Measurements from ENCODE around the gene PLPPR1.

Gene PLPPR1

DNA sequence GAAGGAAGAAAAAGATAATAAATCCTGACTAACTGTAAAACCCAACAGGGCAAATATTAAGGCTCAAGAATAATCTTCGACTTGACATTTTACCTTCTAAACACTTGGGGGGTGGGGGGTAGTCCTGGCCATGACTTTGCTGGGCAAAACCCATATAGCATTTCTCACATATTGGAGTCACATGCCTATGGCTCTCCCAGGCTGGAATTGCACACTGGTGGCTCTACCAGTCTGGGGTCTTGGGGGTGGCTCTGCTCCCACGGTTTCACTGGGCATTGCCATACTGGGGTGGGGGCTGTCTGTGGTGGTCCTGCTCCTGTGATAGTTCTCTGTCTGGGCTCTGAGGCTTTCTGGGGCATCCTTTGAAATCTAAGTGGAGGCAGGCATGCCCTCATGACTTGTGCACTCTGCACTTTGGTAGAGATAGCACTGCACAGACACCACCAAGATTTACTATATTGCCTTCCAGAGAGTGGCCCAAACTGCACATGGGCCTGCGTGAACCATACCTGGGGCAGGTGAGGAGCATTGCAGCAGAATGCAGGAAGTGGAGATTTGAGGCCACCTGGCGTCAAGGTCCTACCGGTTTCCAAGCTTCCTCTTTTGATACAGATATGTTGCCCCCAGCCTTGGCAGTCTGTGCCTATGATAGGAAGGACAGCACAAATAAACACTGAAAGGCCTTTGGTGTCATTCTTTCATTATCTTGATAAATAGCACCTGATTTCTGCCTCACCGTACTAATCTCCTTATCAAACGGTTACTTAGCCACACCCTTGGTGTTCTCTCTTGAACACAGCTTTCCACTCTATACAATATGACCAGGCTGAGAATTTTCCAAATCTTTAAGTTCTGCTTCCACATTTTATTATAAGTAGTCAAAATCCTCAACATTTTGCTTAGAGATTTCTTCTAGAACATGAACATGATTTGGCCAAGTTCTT, 326.5 kb downstream of the PLPPR1 start:
- no peak for DNase-seq

- no peak for DNase-seq
Measured at GRCh38 chr9:101356619-101357018, 328.1 kb downstream of the PLPPR1 start.

DNA sequence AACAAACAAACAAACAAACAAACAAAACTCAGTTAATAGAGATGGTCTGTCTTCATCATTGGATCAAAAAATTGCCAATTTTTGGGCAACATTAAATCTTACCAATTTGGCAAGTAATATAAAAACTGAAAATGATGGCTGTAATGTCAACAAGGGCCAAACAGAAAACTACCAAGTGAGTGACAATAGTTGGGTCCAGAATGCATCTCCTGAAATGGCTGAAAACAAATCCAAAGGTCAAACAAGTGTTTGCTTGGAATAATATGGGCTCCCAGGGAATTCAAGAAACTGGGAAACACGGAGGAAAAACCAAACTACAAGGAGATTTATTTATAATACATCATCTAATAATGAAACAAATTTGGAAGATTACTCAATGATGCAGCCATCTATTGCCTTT, 331.2 kb downstream of the PLPPR1 start:
- DNase-seq = no peak

DNA sequence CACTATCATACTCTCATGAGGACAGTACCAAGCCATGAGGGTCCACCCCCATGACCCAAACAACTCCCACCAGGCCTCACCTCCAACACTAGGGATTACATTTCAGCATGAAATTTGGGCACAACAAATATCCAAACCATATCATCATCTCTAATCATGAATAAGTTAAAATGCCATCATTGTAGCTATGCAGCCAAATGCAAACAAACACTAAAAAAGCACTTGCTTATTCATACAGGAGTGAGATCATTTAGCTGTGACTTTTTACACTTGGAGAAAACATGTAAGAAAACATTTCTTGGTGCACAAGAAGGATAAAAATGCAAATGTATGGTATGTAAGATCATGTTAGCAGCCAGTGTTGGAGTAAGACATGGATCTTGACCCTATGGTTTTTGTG, 332.1 kb downstream of the PLPPR1 start:
- no peak for DNase-seq

- no peak for DNase-seq
Measured at GRCh38 chr9:101362450-101362849, 333.9 kb downstream of the PLPPR1 start.

DNA sequence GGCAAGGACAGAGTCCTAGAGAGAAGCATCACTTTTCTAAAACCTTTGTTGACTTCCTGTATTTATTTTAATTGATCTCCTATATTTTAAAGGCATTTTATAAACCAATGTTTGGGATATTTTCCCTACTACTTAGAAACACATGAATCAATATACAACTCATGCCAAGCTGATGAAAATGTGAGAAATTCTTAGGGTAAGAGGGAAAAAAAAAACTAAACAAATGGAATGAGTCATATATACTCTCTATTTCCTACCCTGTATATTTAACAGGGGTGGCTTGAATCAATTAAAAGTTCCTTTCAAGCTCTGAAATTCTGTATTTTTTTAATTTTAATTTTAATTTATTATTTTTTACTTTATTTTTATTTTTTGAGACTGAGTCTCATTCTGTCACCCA, 336.7 kb downstream of the PLPPR1 start:
- no peak for DNase-seq

- no peak for DNase-seq
Measured at GRCh38 chr9:101366038-101366756, 337.7 kb downstream of the PLPPR1 start.

- DNase-seq = no peak
Measured at GRCh38 chr9:101367323-101367722, 338.8 kb downstream of the PLPPR1 start.

GRCh38 chr9:101369286-101369685, 340.8 kb downstream of the PLPPR1 start:
- no peak for DNase-seq

DNA sequence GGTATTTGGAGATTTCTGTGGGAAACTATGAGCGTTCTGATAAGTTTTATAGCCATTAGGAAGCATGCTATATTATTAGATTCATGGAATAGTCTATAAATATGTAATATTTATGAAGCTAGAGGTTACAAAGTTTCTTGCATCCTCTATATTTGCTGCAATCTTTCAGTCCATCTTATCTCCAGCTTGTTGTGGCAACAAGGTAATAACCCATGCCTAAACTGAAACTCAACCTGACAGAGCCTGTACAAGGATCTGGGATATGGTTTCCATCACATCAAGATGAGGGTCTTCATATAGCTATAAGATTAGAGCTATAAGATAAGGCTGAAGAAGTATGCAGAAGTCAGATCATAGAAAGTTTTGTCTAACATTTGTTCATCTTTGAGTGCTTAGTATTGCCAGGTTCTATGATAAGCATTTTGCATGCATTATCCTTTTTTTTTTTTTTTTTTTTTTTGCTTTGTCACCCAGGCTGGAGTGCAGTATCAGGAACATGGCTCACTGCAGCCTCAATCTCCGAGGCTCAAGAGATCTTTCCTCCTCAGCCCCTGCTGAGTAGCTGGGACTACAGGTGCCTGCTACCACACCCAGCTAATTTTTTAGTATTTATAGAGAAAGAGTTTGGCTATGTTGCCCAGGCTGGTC, 341.5 kb downstream of the PLPPR1 start:
- no peak for DNase-seq

- DNase-seq = no peak
Measured at GRCh38 chr9:101371813-101372212, 343.3 kb downstream of the PLPPR1 start.

- DNase-seq = no peak
Measured at GRCh38 chr9:101372327-101373118, 344.0 kb downstream of the PLPPR1 start.
